A172 (cell line): ENCODE data around the gene TOPAZ1. TPM values are rescaled to one million over a fixed set of nuclear protein-coding genes. Genes with fewer than 3 reads are reported as not detected.

ENCODE experiments used
- DNase-seq: peaks from one replicate; pipeline ENCODE4 v3.0.0-alpha.2; 2015; ENCODE audit warnings: low spot score
- total RNA-seq: library from RNA; depleted of rRNA; stranded (reverse); fragments of >200 nt; shearing (Covaris generic); gene quantifications from 2 replicates; pipeline ENCODE4 v1.2.3, GENCODE V29; 2014

Gene TOPAZ1
- total RNA-seq, 1 experiment from 2014 or later = not detected

DNA sequence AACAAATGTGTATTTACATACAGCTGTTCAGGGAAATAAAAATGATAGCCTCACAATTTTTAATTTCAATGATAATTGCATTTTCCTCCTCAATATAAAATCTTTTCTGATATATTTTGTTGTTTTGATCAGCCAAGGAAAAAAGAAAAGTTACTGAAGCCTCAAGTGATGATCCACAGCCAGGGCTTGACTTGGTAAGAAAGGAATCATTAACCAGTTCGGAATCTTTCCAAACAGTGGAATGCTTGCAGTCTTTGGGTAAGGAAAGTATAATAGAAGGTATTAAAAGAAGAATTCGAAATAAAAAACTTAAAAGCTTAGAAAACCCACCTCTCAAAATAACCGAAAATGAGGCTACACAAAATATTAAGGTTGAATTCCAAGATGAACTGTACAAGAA, 1.0 kb downstream of the TOPAZ1 start:
- DNase-seq = no peak

DNA sequence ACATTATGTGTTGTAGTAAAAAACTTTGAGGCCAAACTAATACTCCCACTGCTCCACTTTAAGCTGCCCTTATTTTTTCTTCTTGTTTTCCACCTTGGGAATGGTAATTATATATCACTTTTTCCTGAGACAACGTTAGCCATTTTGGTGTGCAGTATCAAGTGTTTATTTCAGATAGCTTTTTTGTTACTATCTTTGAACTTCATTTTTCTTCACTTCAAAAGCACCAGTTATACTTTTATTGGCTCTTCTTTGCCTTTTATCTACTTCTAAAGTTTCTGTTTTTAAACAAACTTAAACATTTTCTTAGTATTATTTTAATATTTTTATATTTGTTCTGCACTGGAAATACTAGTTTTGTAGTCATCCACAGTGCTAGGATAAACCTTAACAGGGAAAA, 6.5 kb downstream of the TOPAZ1 start:
- no peak for DNase-seq

DNA sequence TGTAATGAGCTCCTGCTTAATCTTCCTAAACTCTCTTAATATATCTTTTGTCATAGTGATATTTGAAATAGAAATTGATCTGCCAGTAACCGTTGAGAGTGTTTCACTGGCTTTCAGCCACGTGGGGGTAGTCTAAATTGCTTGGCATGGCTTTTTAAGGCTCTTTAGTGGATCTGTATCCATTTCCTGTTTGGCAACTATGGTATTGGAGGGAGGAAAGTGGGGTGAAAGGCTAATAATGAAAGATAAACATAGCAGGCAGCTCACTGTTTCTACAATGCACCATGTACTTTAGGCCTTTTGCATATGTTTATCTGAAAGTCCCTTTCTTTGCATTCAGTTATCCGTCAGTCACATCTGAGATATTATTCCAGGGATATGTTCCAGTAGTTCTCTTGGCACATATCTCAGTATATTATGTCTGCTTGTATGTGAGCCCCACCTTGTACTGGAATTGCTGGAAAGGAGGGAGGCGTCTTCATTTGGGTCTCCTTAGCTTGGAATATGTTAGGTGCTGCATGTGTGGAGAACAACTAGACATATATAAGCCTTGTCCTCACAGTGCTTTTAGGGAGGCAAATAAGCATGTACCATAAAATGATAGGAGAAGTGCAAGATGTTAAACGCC, 10.8 kb downstream of the TOPAZ1 start:
- no peak for DNase-seq

DNA sequence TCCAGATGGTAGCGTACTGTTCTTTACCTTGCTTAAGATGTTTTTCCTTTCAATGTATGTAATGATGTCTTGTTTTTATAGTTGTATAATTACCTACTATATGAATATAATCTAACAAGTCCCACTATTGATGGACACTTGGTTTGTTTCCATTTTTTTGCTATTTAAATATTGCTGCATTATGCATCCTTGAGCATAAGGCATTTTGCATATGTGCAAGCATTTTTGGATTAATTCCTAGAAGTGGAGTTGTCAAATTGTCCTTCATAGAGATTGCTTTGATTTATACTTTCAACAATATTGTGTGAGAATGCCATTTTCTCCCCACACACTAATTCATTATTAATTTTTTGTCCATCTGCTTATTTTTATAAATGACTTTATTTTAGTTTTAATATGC, 17.7 kb downstream of the TOPAZ1 start:
- no peak for DNase-seq

DNA sequence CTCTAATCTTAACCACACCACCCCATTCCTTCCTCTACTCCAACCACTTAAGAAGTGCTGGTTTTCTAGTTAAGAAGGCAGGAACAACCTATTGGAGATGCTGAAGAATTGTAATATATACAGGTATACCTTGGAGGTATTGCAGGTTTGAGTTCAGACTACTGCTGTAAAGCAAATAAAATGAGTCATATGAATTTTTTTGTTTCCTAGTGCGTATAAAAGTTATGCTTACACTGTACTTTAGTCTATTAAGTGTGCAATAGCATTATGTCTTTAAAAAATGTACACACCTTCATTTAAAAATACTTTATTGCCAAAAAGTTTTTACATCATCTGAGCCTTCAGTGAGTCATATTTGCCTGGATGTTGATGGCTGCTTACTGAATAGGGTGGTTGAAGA, 22.5 kb downstream of the TOPAZ1 start:
- no peak for DNase-seq

DNA sequence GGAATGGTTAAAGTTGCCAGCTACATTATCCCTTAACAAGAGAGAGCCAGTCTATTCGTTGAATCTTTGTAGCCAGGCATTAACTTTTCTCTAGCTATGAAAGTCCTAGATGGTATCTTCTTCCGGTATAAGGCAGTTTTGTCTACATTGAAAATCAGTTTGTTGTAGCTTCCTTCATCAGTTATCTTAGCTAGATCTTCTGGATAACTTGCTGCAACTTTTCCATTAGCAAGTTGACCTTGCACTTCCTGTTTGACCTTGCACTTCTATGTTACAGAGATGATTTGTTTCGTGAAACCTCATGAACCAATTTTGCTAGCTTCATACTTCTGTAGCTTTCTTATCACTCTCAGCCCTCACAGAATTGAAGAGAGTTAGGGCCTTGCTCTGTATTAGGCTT, 24.1 kb downstream of the TOPAZ1 start:
- no peak for DNase-seq

DNA sequence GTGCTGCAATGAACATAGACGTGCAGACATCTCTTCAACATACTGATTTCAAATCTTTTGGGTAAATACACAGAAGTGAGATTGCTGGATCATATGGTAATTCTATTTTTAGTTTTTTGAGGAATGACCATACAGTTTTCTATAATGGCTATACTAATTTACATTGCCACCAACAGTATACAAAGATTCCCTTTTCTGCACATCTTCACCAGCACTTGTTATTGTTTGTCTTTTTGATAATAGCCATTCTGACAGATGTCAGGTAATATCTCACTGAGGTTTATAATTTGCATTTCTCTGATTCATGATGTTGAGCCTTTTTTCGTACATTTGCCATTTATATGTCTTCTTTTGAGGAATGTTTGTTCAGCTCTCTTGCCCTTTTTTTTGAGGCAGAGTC, 30.5 kb downstream of the TOPAZ1 start:
- no peak for DNase-seq

DNA sequence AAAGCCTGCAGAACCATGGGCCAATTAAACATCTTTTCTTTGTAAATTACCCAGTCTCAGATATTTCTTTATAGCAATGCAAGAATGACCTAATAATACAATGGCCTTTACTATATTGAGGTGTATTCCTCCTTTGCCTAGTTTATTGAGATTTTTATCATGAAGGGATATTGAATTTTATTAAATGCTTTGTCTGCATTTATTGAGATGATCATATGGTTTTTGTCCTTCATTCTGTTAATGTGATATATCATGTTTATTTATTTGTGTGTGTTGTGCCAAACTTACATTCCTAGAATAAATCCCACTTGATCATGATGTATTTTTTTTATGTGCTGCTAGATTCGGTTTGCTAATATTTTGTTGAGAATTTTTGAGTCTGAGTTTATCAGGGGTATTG, 36.2 kb downstream of the TOPAZ1 start:
- no peak for DNase-seq

DNA sequence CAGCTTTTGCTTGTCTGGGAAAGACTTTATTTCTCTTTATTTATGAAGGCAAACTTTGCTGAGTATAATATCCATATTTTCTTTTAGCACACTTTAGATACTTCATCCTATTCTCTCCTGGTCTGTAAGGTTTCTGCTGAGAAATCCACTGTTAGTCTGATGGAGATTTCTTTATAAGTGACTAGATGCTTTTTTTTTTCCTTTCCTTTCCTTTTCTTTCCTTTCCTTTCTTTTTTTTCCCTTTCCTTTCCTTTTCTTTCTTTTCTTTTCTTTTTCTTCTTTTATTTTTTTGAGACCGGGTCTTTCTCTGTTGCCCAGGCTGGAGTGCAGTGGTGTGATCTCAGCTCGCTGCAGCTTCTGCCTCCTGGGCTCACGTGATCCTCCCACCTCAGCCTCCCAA, 38.4 kb downstream of the TOPAZ1 start:
- DNase-seq = no peak

DNA sequence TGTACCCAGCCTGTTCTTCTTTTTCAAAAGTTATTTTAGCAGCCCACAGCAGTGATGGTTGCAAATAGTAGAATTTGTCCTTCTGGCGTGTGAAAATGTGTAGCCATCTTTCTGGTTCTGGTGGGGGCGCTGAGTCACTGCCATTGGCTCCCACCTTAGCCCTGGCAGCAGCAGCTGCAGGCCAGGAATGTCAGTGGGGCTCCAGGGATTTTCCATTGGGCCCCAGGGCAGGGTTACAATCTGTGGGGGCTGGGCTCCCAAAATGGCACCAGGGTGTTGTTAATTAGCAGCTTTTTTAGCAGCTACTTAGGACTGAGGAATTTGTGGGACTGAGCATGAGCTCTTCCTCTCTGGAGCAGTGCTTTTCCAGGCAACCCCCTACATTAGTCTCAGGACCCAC, 38.9 kb downstream of the TOPAZ1 start:
- DNase-seq = no peak

DNA sequence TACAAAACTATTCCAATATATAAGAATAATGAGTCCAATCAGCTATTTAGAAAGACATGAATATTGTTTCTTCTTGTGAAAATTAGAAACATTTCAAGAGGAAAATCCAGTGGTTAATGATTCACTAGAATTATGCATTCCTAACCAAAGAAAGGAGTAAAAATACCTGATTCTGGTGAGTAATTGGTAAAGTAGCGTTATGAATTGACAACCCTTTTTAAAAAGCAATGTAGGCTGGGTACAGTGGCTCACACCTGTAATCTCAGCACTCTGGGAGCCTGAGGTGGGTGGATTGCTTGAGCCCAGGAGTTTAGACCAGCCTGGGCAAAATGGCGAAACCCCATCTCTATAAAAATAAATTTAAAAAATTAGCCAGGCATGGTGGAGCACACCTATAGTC, 43.3 kb downstream of the TOPAZ1 start:
- DNase-seq = no peak

DNA sequence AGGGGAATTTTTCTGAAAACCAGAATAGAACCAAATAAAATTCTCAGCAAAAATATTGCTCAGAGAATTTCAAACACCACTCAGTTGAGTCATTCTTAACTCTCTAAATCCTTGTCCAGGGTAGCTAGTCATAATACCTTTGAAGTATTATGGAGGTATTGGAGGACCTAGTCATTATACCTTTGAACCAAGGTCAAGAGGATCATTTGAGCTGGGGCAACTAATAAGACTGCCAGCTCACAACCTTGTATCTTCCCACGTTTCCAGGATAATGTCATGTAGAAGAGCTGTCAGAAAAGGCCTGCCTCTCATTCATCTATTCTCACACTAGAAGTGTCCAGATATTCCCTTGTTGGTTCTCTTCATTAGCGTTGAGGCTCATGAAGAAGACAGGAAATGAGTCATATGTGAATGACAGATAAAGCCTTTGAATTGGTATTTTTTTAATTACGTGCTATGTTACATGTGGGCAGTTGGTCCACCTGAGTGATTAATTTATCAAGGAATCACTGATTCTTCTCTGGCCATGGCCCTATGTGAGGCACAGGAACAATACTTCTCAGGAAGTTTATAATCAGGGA, 48.3 kb downstream of the TOPAZ1 start:
- no peak for DNase-seq

DNA sequence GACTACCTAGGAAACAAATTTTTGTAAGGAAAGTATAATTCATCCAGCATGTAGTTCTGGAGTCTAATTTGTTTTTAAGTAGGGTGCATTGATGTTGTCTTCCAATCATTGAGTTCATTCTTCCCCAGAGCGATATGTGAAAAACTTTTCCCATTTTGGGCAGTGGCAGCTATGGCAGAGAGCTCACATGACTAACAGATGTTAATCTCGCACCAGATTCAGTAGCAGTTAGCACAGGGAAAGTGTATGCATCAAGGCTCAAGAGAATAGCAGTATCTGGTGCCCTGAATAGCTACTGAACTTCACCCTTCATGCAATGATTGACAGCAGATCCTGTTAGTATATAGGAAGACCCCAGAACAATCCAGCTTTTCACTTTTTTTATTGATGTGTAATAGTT, 50.6 kb downstream of the TOPAZ1 start:
- DNase-seq = no peak

DNA sequence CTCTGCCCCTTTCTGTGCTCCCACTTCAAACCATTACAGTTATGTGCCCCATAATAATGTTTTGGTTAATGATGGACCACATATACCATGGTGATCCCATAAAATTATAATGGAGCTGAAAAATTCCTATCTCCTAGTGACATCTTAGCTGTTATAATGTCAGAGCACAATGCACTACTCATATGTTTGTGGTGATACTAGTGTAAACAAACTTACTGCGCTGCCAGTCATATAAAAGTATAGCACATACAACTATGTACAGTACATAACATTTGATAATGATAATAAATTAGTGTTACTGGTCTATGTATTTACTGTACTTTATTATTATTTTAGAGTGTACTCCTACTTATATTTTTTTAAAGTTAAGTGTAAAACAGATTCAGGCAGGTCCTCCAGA, 51.3 kb downstream of the TOPAZ1 start:
- DNase-seq = no peak

DNA sequence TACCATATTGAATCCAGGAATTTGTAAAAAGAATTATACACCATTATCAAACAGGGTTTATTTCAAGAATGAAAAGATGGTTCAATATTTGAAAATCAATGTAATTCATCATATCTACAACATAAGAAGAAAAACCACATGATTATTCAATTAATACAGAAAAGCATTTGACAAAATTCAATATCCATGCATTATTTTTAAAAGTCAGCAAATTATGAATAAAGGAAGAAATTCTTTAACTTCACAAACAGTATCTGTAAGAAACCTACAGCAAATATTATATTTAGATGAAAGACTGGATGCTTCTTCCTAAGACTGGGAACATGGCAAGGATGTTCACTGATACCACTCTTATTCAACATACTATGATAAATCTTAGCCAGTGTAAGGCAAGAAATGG, 55.6 kb downstream of the TOPAZ1 start:
- no peak for DNase-seq

DNA sequence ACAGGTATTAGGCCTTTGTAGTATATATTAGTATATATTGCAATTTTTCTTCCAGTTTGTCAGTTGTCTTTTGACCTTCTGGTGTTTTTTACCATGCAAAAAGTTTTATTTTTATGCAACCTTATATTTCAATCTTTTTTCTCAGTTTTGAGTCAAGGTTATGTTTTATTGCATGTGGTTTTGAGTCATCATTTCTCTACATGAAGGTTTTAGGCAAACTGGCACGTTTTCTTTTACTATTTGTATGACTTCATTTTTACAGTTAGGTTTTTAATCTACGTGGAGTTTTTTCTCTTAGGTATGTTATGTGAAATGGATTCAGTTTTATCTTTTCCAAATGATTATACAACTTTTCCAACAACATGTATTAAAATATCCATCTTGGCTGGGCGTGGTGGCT, 60.1 kb downstream of the TOPAZ1 start:
- no peak for DNase-seq

DNA sequence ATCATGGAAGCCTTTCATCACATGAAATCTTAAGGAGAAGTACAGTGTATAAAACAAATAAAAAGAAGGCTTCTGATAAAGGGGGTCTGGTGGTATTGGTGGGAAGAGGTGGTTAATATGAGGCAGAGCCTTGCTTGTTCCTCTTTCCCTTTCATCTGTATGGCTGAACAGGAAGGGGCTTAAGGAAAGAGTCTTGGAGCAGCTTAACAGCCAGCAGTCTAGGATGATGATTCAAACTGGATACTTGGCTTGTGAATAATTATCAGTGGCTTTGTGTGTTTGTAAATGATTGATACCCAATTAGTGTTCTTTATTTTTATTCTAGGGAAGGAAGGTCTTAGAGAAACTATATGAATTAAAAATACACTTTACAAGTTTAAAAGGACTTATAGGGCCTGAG, 67.8 kb downstream of the TOPAZ1 start:
- no peak for DNase-seq

DNA sequence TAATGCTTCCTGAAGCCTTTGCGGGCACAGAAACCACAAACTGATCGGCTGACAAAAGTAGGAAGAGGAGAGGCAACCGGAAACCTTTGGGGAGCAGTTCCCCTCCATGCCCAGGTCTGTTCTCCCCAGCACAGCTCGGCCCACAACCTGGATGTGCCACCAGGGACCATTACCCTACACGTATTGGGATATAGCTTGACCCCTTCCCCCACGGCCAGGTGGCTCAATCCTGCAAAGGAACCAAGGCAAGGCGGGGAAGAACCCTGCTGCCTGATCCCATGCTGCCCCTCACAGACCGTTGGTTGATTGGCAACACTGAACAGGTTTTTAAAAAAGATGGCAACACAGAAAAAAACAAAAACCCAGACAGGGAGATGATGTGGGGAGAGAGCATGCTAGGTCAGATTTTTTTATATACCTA, 77.2 kb downstream of the TOPAZ1 start:
- no peak for DNase-seq

DNA sequence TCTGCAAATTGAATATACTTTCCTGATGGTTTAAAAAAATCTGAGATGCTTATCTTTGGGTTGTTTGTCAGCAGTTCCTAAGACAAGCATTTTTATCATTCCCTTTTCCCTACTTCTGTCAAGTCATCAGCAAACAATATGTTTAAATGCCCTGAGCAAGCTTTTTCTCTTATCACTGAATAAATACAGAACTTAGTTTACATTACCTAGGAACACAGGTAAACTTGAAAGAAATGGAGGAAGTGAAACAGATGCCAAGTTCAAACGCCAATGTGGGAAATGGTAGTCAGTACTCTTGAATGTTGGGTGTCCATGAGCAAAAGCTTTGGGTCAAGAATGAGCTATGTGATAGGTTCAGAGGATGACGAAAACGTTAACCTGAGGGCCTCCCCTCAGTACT, 79.6 kb downstream of the TOPAZ1 start:
- no peak for DNase-seq

DNA sequence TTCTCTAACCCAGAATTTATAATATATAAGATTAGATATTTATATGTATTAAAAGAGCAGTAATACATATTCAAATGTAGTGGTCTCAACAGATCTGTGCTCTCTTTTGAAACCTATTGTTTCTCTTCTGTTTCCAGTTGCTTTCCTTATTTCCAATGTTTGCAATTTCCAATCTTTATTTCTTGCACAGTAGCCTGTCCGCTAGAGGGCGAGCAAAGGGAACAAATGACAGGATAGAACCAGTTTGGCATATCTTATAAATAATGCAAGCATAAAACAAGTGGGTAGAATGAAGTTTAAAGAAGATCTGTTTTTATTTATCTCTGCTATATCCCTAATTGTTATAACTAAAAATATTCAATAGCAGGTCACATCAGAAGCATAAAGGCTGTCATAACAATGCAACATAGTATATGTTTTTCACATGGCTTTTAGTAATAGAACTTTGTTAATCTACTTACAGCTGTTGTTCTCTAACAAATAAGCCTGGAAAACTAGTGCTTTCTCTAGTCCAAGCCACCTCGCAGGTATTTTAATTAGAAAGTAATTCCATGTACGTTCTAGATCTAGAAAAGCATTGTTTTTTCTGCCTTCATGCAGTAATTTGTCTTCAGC, 81.8 kb downstream of the TOPAZ1 start:
- peak; percentile 37 for DNase-seq

DNA sequence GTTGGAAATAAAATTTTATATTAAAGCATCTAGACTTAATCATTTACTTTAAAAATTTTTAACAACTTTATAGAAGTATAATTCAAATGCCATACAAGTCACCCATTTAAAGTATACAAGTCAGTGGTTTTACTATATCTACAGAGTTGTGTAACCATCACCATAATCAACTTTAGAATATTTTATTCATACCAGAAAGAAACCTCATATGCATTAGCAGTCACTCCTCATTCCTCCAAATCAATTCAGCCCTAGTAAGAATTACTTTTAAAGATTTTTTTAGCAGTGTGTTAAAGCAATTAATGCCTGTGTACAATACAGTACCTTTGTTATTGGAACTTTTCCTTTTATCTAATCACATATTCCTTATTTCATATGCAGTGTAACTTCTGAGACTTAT, 82.9 kb downstream of the TOPAZ1 start:
- no peak for DNase-seq

DNA sequence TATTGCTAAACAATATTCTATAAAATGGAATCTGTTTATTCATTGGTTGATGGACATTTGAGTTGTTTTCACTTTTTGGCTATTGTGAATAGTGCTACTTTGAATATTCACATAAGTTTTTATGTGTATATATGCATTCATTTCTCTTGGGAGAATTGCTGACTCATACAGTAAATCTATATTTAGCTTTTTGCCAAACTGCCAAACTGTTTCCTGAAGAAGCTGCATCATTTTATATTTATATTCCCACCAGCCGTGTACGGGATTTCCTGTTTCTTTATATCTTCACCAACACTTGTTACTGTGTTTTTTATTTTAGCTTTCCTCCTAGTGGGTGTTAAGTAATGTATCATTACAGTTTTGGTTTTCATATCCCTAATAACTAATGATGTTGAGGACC, 84.3 kb downstream of the TOPAZ1 start:
- peak; percentile 25 for DNase-seq

DNA sequence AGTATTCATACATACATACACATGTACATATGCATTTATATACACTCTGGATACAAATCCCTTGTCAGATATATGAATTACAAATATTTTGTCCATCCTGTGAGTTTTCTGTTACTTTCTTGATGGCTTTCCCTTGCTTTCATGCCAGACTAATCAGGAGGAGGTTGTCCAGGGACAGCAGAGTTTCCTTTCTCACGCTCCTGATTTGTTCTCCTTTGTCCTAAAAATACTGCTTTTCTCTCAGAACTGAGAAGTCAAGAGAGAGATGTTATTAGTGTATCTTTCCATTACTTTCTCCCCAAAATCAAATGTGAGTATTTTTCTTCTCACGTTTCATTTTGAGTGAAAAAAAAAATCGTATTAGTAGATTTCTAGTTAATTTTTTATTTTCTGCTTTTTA, 84.8 kb downstream of the TOPAZ1 start:
- DNase-seq = no peak

DNA sequence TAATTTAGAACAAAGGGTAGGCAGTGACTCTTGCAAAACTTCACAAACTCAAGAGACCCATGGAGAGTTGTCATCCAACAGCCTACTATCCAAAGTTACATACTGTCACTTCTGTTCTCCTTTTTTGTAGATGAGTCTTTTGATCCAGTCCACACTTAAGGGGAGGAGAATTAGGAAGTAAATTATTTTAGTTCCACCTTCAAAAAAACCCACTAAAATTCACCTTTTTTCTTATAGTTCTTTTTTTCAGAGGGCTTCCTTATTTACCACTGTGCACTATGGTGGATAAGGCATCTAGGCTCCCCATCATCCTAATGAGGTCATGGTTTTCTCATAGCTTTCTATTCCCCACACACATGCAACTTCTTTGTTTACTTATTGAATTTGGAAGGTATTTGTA, 88.3 kb downstream of the TOPAZ1 start:
- no peak for DNase-seq
